Testis (tissue), 3 donors: Measurements from ENCODE around the gene SAP30BP. TPM values are rescaled to one million over a fixed set of nuclear protein-coding genes. Genes with fewer than 3 reads are reported as not detected.

Experiments
- DNase-seq: peaks from one replicate; pipeline ENCODE4 v3.0.0-alpha.2; 2019
- H3K27ac ChIP-seq, 2 donors: fragments of 200-600 bp; sonication (generic); one replicate each; pipeline ENCODE4 v1.5.1; 2019
- H3K27me3 ChIP-seq: fragments of 200-600 bp; sonication (generic); one replicate; pipeline ENCODE4 v1.5.1; 2019
- H3K36me3 ChIP-seq: fragments of 200-600 bp; sonication (generic); one replicate; pipeline ENCODE4 v1.5.1; 2017; ENCODE audit warnings: low read depth; ENCODE audit errors: missing control alignments
- H3K4me1 ChIP-seq: fragments of 200-600 bp; sonication (generic); one replicate; pipeline ENCODE4 v1.5.1; 2019
- H3K4me3 ChIP-seq, 2 donors: fragments of 200-600 bp; sonication (generic); one replicate each; pipeline ENCODE4 v1.5.1; 2017 to 2019
- H3K9me3 ChIP-seq: fragments of 200-600 bp; sonication (generic); one replicate; pipeline ENCODE4 v1.5.1; 2017
- CTCF ChIP-seq, 3 experiments: fragments of 450-650 bp in 2 of 3; fragments of 200-600 bp in 1 of 3; sonication (generic) in 1 of 3; IDR thresholded peaks; one replicate each; pipeline ENCODE4 v1.5.1; 2016 to 2019; ENCODE audit warnings: antibody characterized with exemption in 3 of 3, mild to moderate bottlenecking in 2 of 3, moderate library complexity in 1 of 3
- POLR2A ChIP-seq: fragments of 450-650 bp; IDR thresholded peaks from one replicate; pipeline ENCODE4 v1.6.1; 2017; ENCODE audit warnings: antibody characterized with exemption, mild to moderate bottlenecking, moderate library complexity
- WGBS, 2 donors: methylation state at CpG; one replicate each; pipeline ENCODE4 v1.1.5; 2018; 5-methylcytosine and 5-hydroxymethylcytosine counted together
- intact Hi-C: fragments of 100-400 bp; cut with DNase I; formaldehyde crosslinking; loops from one replicate; pipeline ENCODE4 v1.15.1; 2023; ENCODE audit warnings: low total_unique reads
- polyA plus RNA-seq: library from polyadenylated mRNA; stranded (reverse); fragments of 350-450 nt; fragmentation: Illumina TruSeq; extraction: RNeasy Lipid Tissue Mini Kit (QIAGEN cat#74804); gene quantifications from one replicate; pipeline ENCODE4 v1.2.3, GENCODE V29; 2014; ENCODE audit warnings: low read depth, low replicate concordance; ENCODE audit not compliant: insufficient read depth
- total RNA-seq, 2 donors: library from RNA; depleted of rRNA; stranded (reverse); fragments of >200 nt; gene quantifications; one replicate each; pipeline ENCODE4 v1.2.3, GENCODE V29; 2016

SAP30BP gene
- total and polyA plus RNA-seq, 3 donors from 2014 or later, result 78.4 to 95.9 (median 86.9) TPM

- intact Hi-C loops, result no loop called here
- DNase-seq, result no peak
- 91% methylated on average over 11 to 18 of the region's 18 CpGs for WGBS, 2 donors
- no peak for TF ChIP-seq POLR2A
- no peak for TF ChIP-seq CTCF (IDR thresholded peaks at IDR 0.05)
- Histone ChIP-seq H3K9me3 (no peaks in the 10 kb centered on the region), H3K36me3 (no peaks in the 10 kb centered on the region), H3K27ac (no peak overlapping the region), H3K27me3 (no peaks in the 10 kb centered on the region), H3K4me1 (no peaks in the 10 kb centered on the region), H3K4me3 (no peak overlapping the region)
These were observed 66.3 kb downstream of the SAP30BP start for GRCh38 chr17:75733471-75733870.

GRCh38 chr17:75734674-75735294 lies 67.6 kb downstream of the SAP30BP start:
- H3K36me3 ChIP-seq, result no peaks in the 10 kb centered on the region
- WGBS, 2 donors, result 68 to 70% methylated on average over 4 of the region's 4 CpGs

GRCh38 chr17:75736173-75736835 lies 69.2 kb downstream of the SAP30BP start:
- Histone ChIP-seq H3K27me3 (no peaks in the 10 kb centered on the region), H3K27ac (no peak overlapping the region), H3K4me3 (no peak overlapping the region), H3K36me3 (no peaks in the 10 kb centered on the region), H3K9me3 (no peaks in the 10 kb centered on the region), H3K4me1 (no peaks in the 10 kb centered on the region)
- intact Hi-C loops, result no loop called here
- DNase-seq, result no peak
- 89 to 91% methylated on average over 26 of the region's 26 CpGs for WGBS, 2 donors
- no peak for TF ChIP-seq POLR2A
- TF ChIP-seq CTCF (IDR thresholded peaks at IDR 0.05), result no peak

More at GRCh38 chr17:75734674-75735294, 67.6 kb downstream of the SAP30BP start:
- Histone ChIP-seq H3K9me3 (no peaks in the 10 kb centered on the region), H3K4me1 (no peaks in the 10 kb centered on the region), H3K27ac (no peak overlapping the region), H3K4me3 (no peak overlapping the region), H3K27me3 (no peaks in the 10 kb centered on the region)
- DNase-seq, result no peak
- TF ChIP-seq POLR2A (no peak), CTCF (IDR thresholded peaks at IDR 0.05) (no peak)
- intact Hi-C loops, result no loop called here

- no peak for TF ChIP-seq CTCF (IDR thresholded peaks at IDR 0.05)
- TF ChIP-seq POLR2A, result no peak
- Histone ChIP-seq H3K4me3 (no peak overlapping the region), H3K4me1 (no peaks in the 10 kb centered on the region), H3K27ac (no peak overlapping the region), H3K9me3 (no peaks in the 10 kb centered on the region), H3K27me3 (no peaks in the 10 kb centered on the region), H3K36me3 (no peaks in the 10 kb centered on the region)
- intact Hi-C loops, result no loop called here
- DNase-seq, result no peak
- 79 to 94% methylated on average over 13 to 18 of the region's 20 CpGs for WGBS, 2 donors
These were observed 70.2 kb downstream of the SAP30BP start for GRCh38 chr17:75737133-75737962.
